GM12878 (cell line): Measurements from ENCODE around the gene CCRL2. TPM values are rescaled to one million over a fixed set of nuclear protein-coding genes. Genes with fewer than 3 reads are reported as not detected.

Source experiments
- DPF2 ChIP-seq: fragments of 450-650 bp; IDR thresholded peaks from 2 replicates; pipeline ENCODE4 v1.6.1; 2017; ENCODE audit warnings: mild to moderate bottlenecking
- EGR1 ChIP-seq, 2 experiments: IDR thresholded peaks; 1 replicate in 1 of 2; 2 replicates in 1 of 2; pipeline ENCODE4 v1.6.1; 2011 to 2012; ENCODE audit warnings: low read depth in 2 of 2, low read length in 2 of 2, borderline replicate concordance in 1 of 2, mild to moderate bottlenecking in 1 of 2, moderate library complexity in 1 of 2
- IKZF1 ChIP-seq: fragments of 450-650 bp; conservative IDR thresholded peaks from 2 replicates; pipeline ENCODE4 v1.6.1; 2017; ENCODE audit warnings: antibody characterized with exemption, mild to moderate bottlenecking
- NR2C2 ChIP-seq: IDR thresholded peaks from 2 replicates; pipeline ENCODE4 v1.6.1; 2011; ENCODE audit warnings: borderline replicate concordance, low read depth; ENCODE audit not compliant: control insufficient read depth, insufficient read length
- RAD51 ChIP-seq: fragments of 450-650 bp; IDR thresholded peaks from 2 replicates; pipeline ENCODE4 v1.6.1; 2016; ENCODE audit warnings: moderate library complexity, mild to moderate bottlenecking, inconsistent platforms
- TCF12 ChIP-seq: IDR thresholded peaks from 2 replicates; pipeline ENCODE4 v1.6.1; 2011; ENCODE audit warnings: low read depth, mild to moderate bottlenecking, low read length
- ZNF217 ChIP-seq: fragments of 450-650 bp; IDR thresholded peaks from 2 replicates; pipeline ENCODE4 v1.6.1; 2017; ENCODE audit warnings: antibody characterized with exemption, mild to moderate bottlenecking
- polyA plus RNA-seq, 11 experiments: library from polyadenylated mRNA; depleted of rRNA in 4 of 11; unstranded in 6 of 11; stranded (reverse) in 5 of 11; fragments of >200 nt; fragmentation: Nextera tagmentation in 4 of 11; fragmentation: Illumina TruSeq in 1 of 11; extraction: Ambion mirVana in 4 of 11; extraction: Trizol in 1 of 11; gene quantifications; 1 replicate in 1 of 11; 2 replicates in 10 of 11; pipeline versions ENCODE4 v1.2.1 to v1.2.3, GENCODE V29; 2011 to 2016; ENCODE audit warnings: inconsistent platforms in 2 of 11, missing spikeins in 2 of 11, low read depth in 1 of 11
- total RNA-seq, 4 experiments: library from RNA; depleted of rRNA in 3 of 4; stranded (reverse); fragments of >200 nt in 3 of 4; fragmentation: Illumina TruSeq in 1 of 4; extraction: Trizol in 1 of 4; gene quantifications; 2 replicates each; pipeline versions ENCODE4 v1.2.1 to v1.2.3, GENCODE V29; 2013 to 2021
- TF ChIP-seq, protein P1 (sequence below): fragments of 450-650 bp; formaldehyde crosslinking; IDR thresholded peaks from 2 replicates; pipeline ENCODE4 v1.4.0; 2022; ENCODE audit warnings: mild to moderate bottlenecking, moderate library complexity
- TF ChIP-seq, protein P2 (sequence below): IDR thresholded peaks from 2 replicates; pipeline ENCODE4 v1.6.1; 2012; ENCODE audit warnings: low read depth, low read length, improper control_type of control experiment

CCRL2 gene
- total and polyA plus RNA-seq, 10 of the 15 experiments (the other 5 are each of a cell fraction or from before 2014, with no cell fraction given): 0.04 to 2.5 (median 1.8) TPM

DNA sequence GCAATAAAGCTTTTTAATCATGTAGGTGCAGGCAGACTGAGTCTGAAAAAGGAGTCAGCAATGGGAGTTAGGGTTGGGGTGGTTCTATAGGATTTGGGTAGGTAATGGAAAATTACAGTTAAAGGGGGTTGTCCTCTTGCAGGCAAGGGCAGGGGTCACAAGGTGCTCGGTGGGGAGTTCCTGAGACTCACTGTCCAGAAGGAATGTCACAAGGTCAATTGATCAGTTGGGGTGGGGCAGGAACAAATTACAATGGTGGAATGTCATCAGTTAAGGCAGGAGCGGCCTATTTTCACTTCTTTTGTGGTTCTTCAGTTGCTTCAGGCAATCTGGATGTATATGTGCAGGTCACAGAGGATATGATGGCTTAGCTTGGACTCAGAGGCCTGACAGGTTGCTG, 14.0 kb upstream of the CCRL2 start (continued):
- TF ChIP-seq, protein P1, sequence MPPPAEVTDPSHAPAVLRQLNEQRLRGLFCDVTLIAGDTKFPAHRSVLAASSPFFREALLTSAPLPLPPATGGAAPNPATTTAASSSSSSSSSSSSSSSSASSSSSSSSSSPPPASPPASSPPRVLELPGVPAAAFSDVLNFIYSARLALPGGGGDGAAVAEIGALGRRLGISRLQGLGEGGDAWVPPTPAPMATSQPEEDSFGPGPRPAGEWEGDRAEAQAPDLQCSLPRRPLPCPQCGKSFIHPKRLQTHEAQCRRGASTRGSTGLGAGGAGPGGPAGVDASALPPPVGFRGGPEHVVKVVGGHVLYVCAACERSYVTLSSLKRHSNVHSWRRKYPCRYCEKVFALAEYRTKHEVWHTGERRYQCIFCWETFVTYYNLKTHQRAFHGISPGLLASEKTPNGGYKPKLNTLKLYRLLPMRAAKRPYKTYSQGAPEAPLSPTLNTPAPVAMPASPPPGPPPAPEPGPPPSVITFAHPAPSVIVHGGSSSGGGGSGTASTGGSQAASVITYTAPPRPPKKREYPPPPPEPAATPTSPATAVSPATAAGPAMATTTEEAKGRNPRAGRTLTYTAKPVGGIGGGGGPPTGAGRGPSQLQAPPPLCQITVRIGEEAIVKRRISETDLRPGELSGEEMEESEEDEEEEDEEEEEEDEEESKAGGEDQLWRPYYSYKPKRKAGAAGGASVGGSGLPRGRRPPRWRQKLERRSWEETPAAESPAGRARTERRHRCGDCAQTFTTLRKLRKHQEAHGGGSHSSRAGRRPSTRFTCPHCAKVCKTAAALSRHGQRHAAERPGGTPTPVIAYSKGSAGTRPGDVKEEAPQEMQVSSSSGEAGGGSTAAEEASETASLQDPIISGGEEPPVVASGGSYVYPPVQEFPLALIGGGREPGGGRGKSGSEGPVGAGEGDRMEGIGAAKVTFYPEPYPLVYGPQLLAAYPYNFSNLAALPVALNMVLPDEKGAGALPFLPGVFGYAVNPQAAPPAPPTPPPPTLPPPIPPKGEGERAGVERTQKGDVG (CRISPR knock-in tag): no peak
- no peak for TF ChIP-seq NR2C2
- no peak for TF ChIP-seq ZNF217
- TF ChIP-seq, protein P2, sequence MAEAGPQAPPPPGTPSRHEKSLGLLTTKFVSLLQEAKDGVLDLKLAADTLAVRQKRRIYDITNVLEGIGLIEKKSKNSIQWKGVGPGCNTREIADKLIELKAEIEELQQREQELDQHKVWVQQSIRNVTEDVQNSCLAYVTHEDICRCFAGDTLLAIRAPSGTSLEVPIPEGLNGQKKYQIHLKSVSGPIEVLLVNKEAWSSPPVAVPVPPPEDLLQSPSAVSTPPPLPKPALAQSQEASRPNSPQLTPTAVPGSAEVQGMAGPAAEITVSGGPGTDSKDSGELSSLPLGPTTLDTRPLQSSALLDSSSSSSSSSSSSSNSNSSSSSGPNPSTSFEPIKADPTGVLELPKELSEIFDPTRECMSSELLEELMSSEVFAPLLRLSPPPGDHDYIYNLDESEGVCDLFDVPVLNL: no peak
- no peak for TF ChIP-seq DPF2
- TF ChIP-seq IKZF1: no peak
- no peak for TF ChIP-seq TCF12
- no peak for TF ChIP-seq RAD51
- TF ChIP-seq EGR1 (IDR thresholded peaks at IDR 0.05; ENCODE audit: borderline replicate concordance in 1 of 2, low read depth in 2 of 2, low read length in 2 of 2): no peak
